ENCODE results near the gene CAPN15. TPM values are rescaled to one million over a fixed set of nuclear protein-coding genes. Genes with fewer than 3 reads are reported as not detected.

Gene CAPN15
- total RNA-seq, 1 donor from 2014 or later = 122 TPM

DNA sequence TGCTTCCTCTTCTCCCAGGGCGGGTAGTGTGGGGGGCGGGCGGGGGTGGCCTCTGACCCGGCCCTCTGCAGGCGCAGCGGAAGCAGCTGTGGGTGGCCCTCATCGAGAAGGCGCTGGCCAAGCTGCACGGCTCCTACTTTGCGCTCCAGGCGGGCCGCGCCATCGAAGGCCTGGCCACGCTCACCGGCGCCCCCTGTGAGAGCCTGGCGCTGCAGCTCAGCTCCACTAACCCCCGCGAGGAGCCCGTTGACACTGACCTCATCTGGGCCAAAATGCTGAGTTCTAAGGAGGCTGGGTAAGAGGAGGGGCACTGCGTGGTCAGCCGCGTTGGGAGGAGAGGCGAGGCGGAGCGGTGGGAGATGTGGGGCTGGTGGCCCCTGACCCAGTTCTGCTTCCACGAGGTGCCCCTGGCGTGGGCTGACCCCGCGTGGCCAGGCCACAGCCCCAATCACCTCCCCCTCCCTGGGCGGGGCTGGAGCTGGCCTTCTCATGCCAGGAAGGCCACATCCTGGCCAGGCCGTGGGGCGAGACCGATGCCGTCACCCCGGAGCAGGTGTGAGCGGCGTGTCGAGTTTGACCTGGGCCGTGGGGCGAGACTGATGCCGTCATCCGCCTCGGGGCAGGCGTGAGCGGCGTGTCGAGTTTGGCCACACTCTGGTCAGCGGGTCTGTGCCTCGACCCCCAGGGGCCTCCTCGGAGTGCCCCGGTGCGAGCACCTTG, 22.2 kb downstream of the CAPN15 start:
- intact Hi-C loops (cut with micrococcal nuclease) = no loop called here
- no peak overlapping the region for H3K4me3 Mint-ChIP-seq
- no peaks in the 10 kb centered on the region for H3K4me1 Mint-ChIP-seq (ENCODE audit: low read depth)
- H3K36me3 Mint-ChIP-seq (ENCODE audit: low read depth) = no peaks in the 10 kb centered on the region
- H3K9me3 Mint-ChIP-seq = no peaks in the 10 kb centered on the region
- no peak for DNase-seq (ENCODE audit: low spot score)
- H3K27me3 Mint-ChIP-seq (ENCODE audit: insufficient read depth) = no peaks in the 10 kb centered on the region
- no peak overlapping the region for H3K27ac Mint-ChIP-seq

DNA sequence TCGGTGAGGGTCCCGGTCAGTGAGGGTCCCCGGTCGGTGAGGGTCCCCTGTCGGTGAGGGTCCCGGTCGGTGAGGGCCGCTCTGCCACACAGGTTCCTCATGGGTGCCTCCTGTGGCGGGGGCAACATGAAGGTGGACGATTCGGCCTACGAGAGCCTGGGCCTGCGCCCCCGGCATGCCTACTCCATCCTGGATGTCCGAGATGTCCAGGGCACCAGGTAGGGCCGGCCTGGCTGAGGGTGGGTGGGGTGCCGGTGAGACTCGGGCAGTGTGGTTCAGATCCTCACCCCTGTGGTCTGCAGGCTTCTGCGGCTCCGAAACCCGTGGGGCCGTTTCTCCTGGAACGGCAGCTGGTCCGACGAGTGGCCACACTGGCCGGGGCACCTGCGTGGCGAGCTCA, 23.7 kb downstream of the CAPN15 start:
- Mint-ChIP-seq H3K4me1 (ENCODE audit: low read depth) (no peaks in the 10 kb centered on the region), H3K36me3 (ENCODE audit: low read depth) (no peaks in the 10 kb centered on the region), H3K4me3 (no peak overlapping the region), H3K27ac (no peak overlapping the region), H3K27me3 (ENCODE audit: insufficient read depth) (no peaks in the 10 kb centered on the region), H3K9me3 (no peaks in the 10 kb centered on the region)
- intact Hi-C loops (cut with micrococcal nuclease) = no loop called here
- DNase-seq (ENCODE audit: low spot score) = no peak

DNA sequence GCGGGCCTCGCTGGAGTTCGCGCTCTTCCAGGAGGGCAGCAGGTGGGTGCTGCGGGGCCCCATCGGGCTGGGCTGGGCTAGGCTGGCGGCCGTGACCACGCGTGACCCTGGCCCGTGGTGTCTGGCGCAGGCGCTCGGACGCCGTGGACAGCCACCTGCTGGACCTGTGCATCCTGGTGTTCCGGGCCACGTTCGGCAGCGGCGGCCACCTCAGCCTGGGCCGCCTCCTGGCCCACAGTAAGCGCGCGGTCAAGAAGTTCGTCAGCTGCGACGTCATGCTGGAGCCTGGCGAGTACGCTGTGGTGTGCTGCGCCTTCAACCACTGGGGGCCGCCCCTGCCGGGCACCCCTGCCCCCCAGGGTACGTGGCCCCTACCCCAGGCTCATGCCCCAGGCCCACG, 24.7 kb downstream of the CAPN15 start:
- intact Hi-C loops (cut with micrococcal nuclease) = no loop called here
- H3K4me1 Mint-ChIP-seq (ENCODE audit: low read depth) = no peaks in the 10 kb centered on the region
- H3K27ac Mint-ChIP-seq = no peak overlapping the region
- H3K9me3 Mint-ChIP-seq = no peaks in the 10 kb centered on the region
- no peak overlapping the region for H3K4me3 Mint-ChIP-seq
- DNase-seq (ENCODE audit: low spot score) = no peak
- no peaks in the 10 kb centered on the region for H3K27me3 Mint-ChIP-seq (ENCODE audit: insufficient read depth)
- H3K36me3 Mint-ChIP-seq (ENCODE audit: low read depth) = no peaks in the 10 kb centered on the region

DNA sequence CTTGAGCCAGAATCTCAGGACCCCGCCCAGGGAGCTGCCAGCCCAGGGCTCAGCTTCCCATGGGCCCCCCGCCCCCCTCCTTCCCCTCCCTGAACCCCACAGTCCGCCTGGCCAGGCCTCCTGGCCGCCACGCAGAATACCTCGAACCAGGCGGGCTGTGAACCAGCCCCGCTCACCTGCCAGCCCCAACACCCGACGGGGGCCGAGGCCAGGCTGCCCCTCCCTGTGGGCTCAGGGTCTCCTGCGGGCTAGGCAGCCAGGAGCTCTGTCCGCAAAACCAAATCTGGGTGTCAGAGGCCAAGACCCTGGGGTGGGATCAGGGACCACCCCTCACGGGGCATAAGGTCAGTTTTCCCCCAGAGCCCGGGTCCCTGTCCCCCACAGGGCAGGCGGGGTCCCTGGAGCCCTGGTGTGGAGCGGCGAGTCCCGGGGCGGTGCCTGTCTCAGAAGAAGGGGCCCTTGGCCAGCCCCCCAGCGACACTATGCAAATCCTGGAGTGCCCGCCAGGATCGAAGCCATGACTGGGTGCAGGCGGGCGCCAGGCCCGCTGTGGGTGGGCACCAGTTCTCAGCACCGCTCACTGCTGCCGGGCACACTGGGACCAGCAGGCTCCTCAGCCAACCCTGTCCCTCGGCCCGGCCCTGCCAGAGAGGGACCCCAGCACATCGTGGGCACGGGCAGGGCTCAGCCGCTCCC, 26.2 kb downstream of the CAPN15 start:
- Mint-ChIP-seq H3K4me3 (no peak overlapping the region), H3K9me3 (no peaks in the 10 kb centered on the region), H3K36me3 (ENCODE audit: low read depth) (no peaks in the 10 kb centered on the region), H3K27ac (no peak overlapping the region), H3K27me3 (ENCODE audit: insufficient read depth) (peaks cover 2% of the 10 kb centered on the region), H3K4me1 (ENCODE audit: low read depth) (no peaks in the 10 kb centered on the region)
- intact Hi-C loops (cut with micrococcal nuclease) = no loop called here
- no peak for DNase-seq (ENCODE audit: low spot score)

DNA sequence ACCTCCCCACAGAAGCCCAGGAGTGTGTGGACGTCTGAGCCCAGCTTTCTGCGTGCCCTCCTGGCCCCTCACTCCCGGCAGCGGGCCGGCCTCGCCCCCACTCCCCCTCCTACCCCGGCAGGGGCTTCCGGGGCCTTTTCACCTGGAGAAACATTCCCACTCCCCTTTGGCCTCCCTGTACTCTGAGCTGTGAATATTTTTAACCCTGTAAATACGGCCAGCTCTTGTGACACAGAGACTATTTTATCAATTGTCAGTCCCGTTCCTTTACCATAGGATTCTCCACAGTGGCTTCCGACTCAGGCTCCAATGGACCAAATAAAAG, 26.7 kb downstream of the CAPN15 start:
- H3K27ac Mint-ChIP-seq = no peak overlapping the region
- H3K4me1 Mint-ChIP-seq (ENCODE audit: low read depth) = no peaks in the 10 kb centered on the region
- peaks cover 2% of the 10 kb centered on the region for H3K27me3 Mint-ChIP-seq (ENCODE audit: insufficient read depth)
- DNase-seq (ENCODE audit: low spot score) = no peak
- intact Hi-C loops (cut with micrococcal nuclease) = no loop called here
- H3K4me3 Mint-ChIP-seq = no peak overlapping the region
- H3K9me3 Mint-ChIP-seq = no peaks in the 10 kb centered on the region
- no peaks in the 10 kb centered on the region for H3K36me3 Mint-ChIP-seq (ENCODE audit: low read depth)

DNA sequence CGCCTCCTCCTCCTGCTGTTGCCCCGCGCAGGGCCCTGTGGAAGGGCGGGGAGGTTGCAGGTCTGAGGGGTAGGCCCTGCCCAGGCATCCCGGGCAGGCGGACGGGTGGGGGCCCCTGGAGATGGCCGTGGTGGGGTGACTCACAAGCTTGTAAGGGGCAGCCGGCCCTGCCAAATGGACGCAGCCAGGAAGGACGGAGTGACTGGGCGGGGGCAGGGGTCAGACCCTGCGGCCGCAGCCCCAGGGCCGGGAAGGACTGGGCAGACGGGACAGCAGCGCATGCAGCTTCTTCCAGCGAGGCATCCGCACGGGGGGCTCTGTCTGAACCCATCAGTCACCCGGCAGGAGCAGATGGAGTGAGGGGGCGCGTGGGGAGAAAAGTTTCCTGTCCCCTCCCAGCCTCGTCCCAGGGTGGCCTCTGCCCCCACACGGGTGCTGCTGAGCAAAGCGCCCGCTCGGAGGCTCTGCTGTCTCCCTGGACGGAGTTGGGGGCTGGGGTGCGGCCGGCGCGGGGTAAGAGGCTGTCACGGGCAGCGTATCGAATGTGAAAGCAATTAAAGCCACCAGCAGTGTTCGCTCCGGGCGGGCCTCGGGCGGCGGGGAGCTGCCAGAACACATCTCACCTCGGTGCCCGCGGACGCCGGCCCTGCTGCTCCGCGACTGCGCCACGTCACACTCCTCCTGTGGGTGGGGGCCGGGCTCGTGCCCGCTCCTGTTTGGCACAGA, 27.3 kb downstream of the CAPN15 start:
- Mint-ChIP-seq H3K27me3 (ENCODE audit: insufficient read depth) (peaks cover 4% of the 10 kb centered on the region), H3K27ac (no peak overlapping the region), H3K4me3 (no peak overlapping the region), H3K9me3 (no peaks in the 10 kb centered on the region), H3K36me3 (ENCODE audit: low read depth) (no peaks in the 10 kb centered on the region), H3K4me1 (ENCODE audit: low read depth) (no peaks in the 10 kb centered on the region)
- DNase-seq (ENCODE audit: low spot score) = no peak
- intact Hi-C loops (cut with micrococcal nuclease) = no loop called here

DNA sequence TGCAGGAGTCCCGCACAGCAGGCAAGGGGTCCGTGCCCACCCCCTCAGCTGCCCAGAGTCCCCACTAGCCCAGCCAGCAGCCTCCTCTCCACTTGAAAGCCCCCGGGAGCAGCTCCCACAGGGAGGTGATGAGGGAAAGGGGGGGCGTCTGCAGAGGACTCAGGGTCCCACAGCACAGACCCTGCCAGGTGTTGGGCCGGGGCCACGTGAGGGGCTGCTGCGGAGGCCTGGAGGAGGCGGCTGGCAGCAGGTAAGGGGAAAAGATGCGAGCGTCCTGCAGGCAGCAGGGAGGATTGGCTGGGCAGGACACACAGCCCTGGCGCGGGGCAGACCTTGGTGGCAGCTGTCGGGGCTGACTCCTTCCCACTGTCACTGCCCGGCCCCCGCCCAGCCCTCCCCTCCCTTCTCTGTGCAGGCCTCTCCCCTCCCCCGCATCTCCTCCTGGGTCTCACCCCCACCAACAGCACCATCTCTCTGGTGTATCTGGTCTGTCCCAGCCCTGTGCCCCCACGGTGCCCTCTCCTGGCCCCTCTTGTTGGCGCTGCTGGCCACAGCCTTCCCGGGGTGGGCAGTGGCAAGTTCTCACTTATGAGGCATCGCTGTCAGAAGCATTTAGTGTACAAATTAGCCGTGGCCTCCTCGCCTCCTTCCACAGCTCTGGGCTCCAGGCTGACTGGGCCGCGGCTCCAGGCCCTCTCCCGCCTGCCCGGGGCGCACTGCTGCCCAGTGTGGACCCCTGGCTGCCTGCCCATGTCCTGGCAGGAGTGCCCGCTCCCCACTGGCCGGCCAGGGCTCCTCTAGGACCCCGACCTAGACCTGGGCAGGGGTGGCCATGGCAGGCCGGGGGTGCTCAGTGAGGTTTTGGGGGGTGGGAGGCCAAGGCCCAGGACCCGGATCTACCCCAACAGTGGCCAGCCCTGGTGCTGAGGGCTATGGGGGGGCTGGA, 28.3 kb downstream of the CAPN15 start:
- intact Hi-C loops (cut with micrococcal nuclease) = no loop called here
- H3K27ac Mint-ChIP-seq = no peak overlapping the region
- peaks cover 4% of the 10 kb centered on the region for H3K27me3 Mint-ChIP-seq (ENCODE audit: insufficient read depth)
- H3K36me3 Mint-ChIP-seq (ENCODE audit: low read depth) = no peaks in the 10 kb centered on the region
- no peaks in the 10 kb centered on the region for H3K9me3 Mint-ChIP-seq
- no peaks in the 10 kb centered on the region for H3K4me1 Mint-ChIP-seq (ENCODE audit: low read depth)
- DNase-seq (ENCODE audit: low spot score) = no peak
- H3K4me3 Mint-ChIP-seq = no peak overlapping the region

DNA sequence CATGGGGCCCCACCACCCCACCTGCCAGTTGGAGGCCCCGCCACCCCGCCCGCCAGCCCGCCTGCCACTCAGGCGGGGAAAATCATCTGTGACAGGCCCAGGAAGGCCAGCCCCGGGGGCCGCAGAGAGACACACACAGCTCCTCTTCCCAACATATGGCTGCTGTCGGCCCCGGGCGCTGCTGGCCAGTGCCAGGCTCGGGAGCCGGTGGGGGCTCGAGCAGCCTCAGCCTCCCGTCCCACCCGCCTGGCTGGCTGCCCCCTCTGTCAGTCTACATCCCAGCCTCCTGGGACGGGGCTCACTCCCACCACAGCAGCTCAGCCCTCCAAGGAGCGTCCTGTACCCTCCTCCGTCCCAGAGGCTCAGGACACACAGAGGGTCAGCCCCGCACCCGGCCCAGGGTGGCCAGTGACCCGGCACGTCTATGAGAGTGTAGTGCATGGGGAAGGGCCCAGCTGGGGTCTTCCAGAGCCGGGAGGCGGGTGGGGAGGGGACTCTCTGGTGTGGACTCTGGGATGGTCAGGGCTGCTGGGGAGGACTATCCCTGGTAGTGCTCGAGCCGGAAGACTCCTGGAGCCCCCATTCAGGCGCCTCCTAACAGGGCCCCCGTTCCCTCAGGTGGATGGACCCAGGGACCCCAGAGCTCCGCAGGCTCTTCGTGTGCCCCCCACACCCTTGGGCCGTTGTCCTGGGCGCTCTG, 29.1 kb downstream of the CAPN15 start:
- Mint-ChIP-seq H3K4me3 (no peak overlapping the region), H3K27ac (no peak overlapping the region), H3K27me3 (ENCODE audit: insufficient read depth) (peaks cover 5% of the 10 kb centered on the region), H3K9me3 (no peaks in the 10 kb centered on the region), H3K4me1 (ENCODE audit: low read depth) (no peaks in the 10 kb centered on the region), H3K36me3 (ENCODE audit: low read depth) (no peaks in the 10 kb centered on the region)
- intact Hi-C loops (cut with micrococcal nuclease) = no loop called here
- no peak for DNase-seq (ENCODE audit: low spot score)

DNA sequence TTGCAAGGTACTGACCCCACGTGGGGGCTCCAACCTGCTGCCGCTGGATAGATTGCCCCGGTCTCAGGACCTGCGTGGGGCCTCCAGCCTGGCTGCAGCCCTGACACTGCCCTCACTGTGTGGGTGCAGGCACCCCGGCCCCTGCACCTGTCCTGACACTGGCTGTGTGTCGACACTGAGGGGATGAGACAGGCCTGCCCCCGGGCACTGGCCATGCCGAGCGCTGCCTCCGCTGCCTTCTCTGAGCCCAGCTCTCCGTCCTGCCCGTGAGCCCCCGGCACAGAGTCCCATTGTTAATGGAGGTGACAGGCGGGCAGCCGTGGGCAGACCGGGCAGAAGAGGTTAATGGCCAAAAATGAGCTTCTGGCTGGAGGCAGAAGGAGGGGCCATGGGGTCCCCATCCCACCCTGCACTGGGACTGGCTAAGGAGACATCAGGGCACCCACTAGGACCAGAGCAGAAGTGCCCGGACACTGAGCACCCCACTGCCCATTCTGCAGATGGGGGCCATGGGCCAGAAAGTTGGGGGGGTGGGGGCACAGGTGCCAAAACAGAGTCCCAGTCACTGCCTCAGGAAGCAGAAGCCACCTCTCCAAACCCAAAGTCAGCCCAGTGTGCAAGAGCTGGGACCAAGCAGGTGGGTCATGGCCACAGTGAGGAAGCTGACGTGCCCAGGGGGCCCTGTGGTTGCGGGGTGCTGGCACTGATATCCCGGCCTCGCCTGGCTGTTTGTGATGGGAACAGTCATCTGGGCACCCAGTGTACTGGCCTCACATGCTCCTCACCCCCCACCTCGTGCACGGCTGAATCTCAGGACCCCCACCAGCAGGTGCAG, 30.2 kb downstream of the CAPN15 start:
- Mint-ChIP-seq H3K4me3 (no peak overlapping the region), H3K27ac (no peak overlapping the region), H3K27me3 (ENCODE audit: insufficient read depth) (peaks cover 10% of the 10 kb centered on the region), H3K4me1 (ENCODE audit: low read depth) (no peaks in the 10 kb centered on the region), H3K36me3 (ENCODE audit: low read depth) (no peaks in the 10 kb centered on the region), H3K9me3 (no peaks in the 10 kb centered on the region)
- DNase-seq (ENCODE audit: low spot score) = no peak
- intact Hi-C loops (cut with micrococcal nuclease) = no loop called here

DNA sequence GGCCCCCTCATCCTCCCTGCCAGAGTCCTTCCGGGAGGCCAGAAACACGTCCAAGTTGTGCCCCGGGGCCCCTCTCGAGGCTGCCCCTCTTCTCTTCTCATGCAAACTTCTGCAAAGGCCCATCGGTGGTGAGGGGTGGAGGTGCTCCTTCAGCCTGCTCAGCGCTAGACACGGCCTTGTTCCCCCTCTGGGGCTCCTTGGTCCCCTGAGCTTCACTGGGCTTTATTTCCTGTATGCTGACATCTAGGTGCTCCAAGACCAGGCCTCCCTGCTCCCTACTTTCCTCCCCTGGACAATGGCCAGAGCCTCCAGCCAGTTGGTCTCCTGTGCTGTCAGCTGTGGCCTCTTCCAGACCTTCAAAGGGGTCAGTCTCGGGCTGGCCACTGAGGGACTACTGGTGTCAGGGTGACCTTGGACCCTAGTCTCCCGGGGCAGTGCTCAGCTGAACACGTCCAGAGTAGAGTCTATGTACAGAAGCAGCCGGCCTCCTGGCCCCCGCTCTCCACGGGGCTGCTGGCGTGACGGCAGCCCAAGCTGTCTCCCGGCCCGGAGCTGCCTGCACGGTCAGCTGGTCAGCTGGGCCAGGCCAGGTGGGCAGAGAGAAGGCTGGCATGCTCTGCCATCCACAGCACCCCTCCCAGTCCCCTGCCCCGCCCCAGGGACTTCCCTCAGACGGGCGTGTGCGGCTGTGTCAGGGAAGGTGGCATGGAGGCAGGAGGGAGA, 30.9 kb downstream of the CAPN15 start:
- Mint-ChIP-seq H3K4me3 (no peak overlapping the region), H3K36me3 (ENCODE audit: low read depth) (no peaks in the 10 kb centered on the region), H3K9me3 (no peaks in the 10 kb centered on the region), H3K4me1 (ENCODE audit: low read depth) (no peaks in the 10 kb centered on the region), H3K27ac (no peak overlapping the region), H3K27me3 (ENCODE audit: insufficient read depth) (peaks cover 10% of the 10 kb centered on the region)
- no peak for DNase-seq (ENCODE audit: low spot score)
- intact Hi-C loops (cut with micrococcal nuclease) = no loop called here

DNA sequence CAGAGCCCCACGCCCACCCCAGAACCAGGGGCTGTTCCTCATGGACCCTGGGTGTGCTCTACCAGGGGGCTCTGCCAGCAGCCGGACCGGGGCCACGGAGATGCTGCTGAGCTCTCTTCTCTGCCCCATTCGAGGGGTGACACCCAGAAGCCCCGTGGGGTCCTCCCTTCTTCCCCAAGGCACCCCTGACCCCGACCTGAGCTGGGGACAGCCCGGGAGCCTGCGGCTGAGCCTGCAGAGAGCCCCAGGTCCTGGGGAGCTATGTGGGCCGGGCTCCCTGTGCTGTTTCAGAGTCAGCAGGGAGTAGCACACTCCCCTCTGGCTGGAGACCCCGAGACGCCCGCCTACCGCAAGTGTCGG, 31.5 kb downstream of the CAPN15 start:
- H3K36me3 Mint-ChIP-seq (ENCODE audit: low read depth) = no peaks in the 10 kb centered on the region
- no peak for DNase-seq (ENCODE audit: low spot score)
- H3K4me3 Mint-ChIP-seq = no peak overlapping the region
- intact Hi-C loops (cut with micrococcal nuclease) = no loop called here
- H3K27ac Mint-ChIP-seq = no peak overlapping the region
- H3K4me1 Mint-ChIP-seq (ENCODE audit: low read depth) = no peaks in the 10 kb centered on the region
- peaks cover 10% of the 10 kb centered on the region for H3K27me3 Mint-ChIP-seq (ENCODE audit: insufficient read depth)
- H3K9me3 Mint-ChIP-seq = no peaks in the 10 kb centered on the region
